SJSA1 (cell line): ENCODE data around the gene GHRH. TPM values are rescaled to one million over a fixed set of nuclear protein-coding genes. Genes with fewer than 3 reads are reported as not detected.

Source experiments
- DNase-seq, 2 experiments: peaks; one replicate each; pipeline ENCODE4 v3.0.0-alpha.2; 2015 to 2020; ENCODE audit warnings: low spot score in 2 of 2, low read depth in 1 of 2
- H3K27ac ChIP-seq: fragments of 250-450 bp; sonication (Bioruptor Pico); 2 replicates; pipeline ENCODE4 v1.5.1; 2020; ENCODE audit warnings: mild to moderate bottlenecking, moderate library complexity
- H3K27me3 ChIP-seq: fragments of 250-450 bp; sonication (Bioruptor Pico); replicated peaks from 2 replicates; pipeline ENCODE4 v1.5.1; 2020; ENCODE audit warnings: mild to moderate bottlenecking, moderate library complexity
- H3K36me3 ChIP-seq: fragments of 250-450 bp; sonication (Bioruptor Pico); 2 replicates; pipeline ENCODE4 v1.5.1; 2020; ENCODE audit warnings: mild to moderate bottlenecking
- H3K4me1 ChIP-seq: fragments of 250-450 bp; sonication (Bioruptor Pico); replicated peaks from 2 replicates; pipeline ENCODE4 v1.6.1; 2021; ENCODE audit warnings: mild to moderate bottlenecking
- H3K4me3 ChIP-seq: fragments of 250-450 bp; sonication (Bioruptor Pico); 2 replicates; pipeline ENCODE4 v1.5.1; 2020; ENCODE audit warnings: mild to moderate bottlenecking
- H3K9me3 ChIP-seq: fragments of 250-450 bp; sonication (Bioruptor Pico); replicated peaks from 2 replicates; pipeline ENCODE4 v1.5.1; 2020; ENCODE audit warnings: mild to moderate bottlenecking
- total RNA-seq: library from RNA; depleted of rRNA; stranded (reverse); fragments of >200 nt; shearing (Covaris generic); gene quantifications from 2 replicates; pipeline ENCODE4 v1.2.3, GENCODE V29; 2014

The GHRH gene
- total RNA-seq, 1 experiment from 2014 or later = not detected

DNA sequence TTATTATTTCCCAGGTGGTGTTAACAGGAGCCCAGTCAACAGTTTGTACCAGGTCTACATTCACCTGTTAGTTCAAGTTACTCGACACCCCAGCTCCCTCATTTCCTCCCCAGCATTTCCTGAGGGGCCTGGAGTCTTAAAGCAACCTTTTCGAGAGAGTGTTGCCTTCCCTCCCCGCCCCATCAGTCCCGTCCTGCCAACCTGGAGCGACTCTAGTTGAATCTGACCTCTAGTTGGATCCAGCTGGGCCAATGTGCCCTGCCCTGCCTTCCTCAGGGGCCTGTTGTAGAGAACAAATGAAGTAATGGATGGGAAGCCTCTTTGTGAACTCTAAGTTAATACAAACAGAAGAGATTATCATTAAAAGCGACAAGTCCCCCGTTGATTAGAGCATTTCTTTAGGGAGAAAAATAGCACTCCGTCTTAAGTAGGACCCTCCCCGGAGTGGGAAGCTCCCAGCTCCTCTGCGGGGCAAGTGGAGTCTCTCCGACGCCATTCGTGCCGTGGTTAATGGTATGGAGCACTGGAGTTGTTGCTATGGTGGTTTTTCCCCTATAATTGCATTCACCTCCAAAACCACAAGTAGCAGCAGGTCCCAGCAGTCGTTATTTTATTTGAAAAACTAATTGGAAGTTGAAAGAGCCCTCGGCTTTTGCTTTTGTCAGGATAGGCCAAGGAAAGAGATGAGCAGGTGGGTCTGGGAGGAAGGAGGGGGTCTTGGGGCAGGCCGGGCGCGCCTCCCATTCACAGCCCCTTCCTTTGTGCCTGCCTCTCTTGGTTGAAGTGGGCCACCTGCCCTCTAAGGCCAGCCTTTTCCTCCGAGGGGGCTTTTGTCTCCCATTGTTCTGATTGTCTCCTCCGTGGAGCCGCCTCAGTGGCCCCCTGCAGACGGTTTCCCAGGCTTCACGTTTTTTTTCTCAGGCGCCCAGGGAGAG, 16.1 kb downstream of the GHRH start:
- Histone ChIP-seq H3K36me3 (peaks cover 35% of the 10 kb centered on the region), H3K4me3 (no peak overlapping the region), H3K9me3 (no peaks in the 10 kb centered on the region), H3K27me3 (no peaks in the 10 kb centered on the region), H3K27ac (no peak overlapping the region), H3K4me1 (no peaks in the 10 kb centered on the region)
- no peak for DNase-seq

- no peak for DNase-seq
- Histone ChIP-seq H3K36me3 (peaks cover 44% of the 10 kb centered on the region), H3K27ac (no peak overlapping the region), H3K4me1 (no peaks in the 10 kb centered on the region), H3K27me3 (no peaks in the 10 kb centered on the region), H3K4me3 (no peak overlapping the region), H3K9me3 (no peaks in the 10 kb centered on the region)
Observed at GRCh38 chr20:37244572-37244957, 17.0 kb downstream of the GHRH start.

- Histone ChIP-seq H3K27me3 (no peaks in the 10 kb centered on the region), H3K4me3 (no peak overlapping the region), H3K27ac (no peak overlapping the region), H3K9me3 (no peaks in the 10 kb centered on the region), H3K36me3 (peaks cover 49% of the 10 kb centered on the region), H3K4me1 (no peaks in the 10 kb centered on the region)
- DNase-seq = no peak
Observed at GRCh38 chr20:37243937-37244571, 17.6 kb downstream of the GHRH start.

- Histone ChIP-seq H3K9me3 (no peaks in the 10 kb centered on the region), H3K27me3 (no peaks in the 10 kb centered on the region), H3K4me3 (no peak overlapping the region), H3K27ac (no peak overlapping the region), H3K36me3 (peaks cover 56% of the 10 kb centered on the region), H3K4me1 (no peaks in the 10 kb centered on the region)
- DNase-seq = no peak
Observed at GRCh38 chr20:37243076-37243936, 18.3 kb downstream of the GHRH start.

DNA sequence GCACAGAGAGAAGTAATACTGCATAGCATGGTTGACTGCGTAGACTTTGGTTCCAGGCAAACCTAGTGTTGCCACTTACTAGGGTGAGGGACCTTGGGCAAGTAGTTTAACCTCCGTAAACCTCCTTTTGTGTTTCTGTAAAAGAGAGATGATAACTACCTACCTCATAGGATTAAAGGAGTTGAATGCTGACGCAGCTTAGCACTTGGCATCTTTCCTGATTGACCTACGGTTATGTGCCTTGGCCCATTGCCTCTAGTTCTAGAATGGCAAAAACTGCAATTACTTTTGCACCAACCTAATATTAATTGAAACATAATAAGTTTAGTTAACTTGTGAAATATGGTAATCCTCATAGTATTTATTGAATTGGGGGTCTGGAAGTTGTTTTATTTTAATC, 19.1 kb downstream of the GHRH start:
- H3K27me3 ChIP-seq = no peaks in the 10 kb centered on the region
- peaks cover 64% of the 10 kb centered on the region for H3K36me3 ChIP-seq

GRCh38 chr20:37240337-37241067, 21.1 kb downstream of the GHRH start:
- Histone ChIP-seq H3K27me3 (no peaks in the 10 kb centered on the region), H3K36me3 (peaks cover 84% of the 10 kb centered on the region), H3K27ac (no peak overlapping the region), H3K4me1 (no peaks in the 10 kb centered on the region), H3K4me3 (no peak overlapping the region), H3K9me3 (no peaks in the 10 kb centered on the region)
- DNase-seq = no peak

More for the DNA sequence above, 19.1 kb downstream of the GHRH start:
- Histone ChIP-seq H3K4me1 (no peaks in the 10 kb centered on the region), H3K4me3 (no peak overlapping the region), H3K9me3 (no peaks in the 10 kb centered on the region), H3K27ac (no peak overlapping the region)
- no peak for DNase-seq

GRCh38 chr20:37238935-37239451, 22.6 kb downstream of the GHRH start:
- no peaks in the 10 kb centered on the region for H3K4me1 ChIP-seq
- no peaks in the 10 kb centered on the region for H3K27me3 ChIP-seq
- H3K9me3 ChIP-seq = no peaks in the 10 kb centered on the region
- H3K27ac ChIP-seq = no peak overlapping the region
- DNase-seq = no peak
- H3K4me3 ChIP-seq = no peak overlapping the region
- peaks cover 98% of the 10 kb centered on the region for H3K36me3 ChIP-seq

DNA sequence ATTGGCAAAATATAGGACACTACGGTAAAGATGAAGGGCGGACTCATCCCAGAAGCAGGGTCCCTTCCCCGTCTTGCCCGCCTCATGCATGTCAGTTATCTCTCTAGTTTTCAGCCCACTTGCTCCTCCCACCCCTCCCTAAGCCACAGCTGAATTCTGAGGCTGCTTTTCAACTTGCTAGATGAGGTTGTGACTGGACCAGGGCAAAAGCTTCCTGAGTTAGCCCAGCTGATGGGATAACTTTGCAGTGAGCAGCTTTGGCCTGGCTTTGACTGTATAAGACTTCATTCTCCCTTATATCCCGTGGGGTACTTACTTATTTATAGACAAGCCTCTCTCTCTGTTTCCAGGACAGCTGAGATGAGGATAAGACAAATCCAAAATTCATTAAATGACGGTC, 23.2 kb downstream of the GHRH start:
- no peak overlapping the region for H3K4me3 ChIP-seq
- H3K27ac ChIP-seq = no peak overlapping the region
- no peaks in the 10 kb centered on the region for H3K27me3 ChIP-seq
- H3K36me3 ChIP-seq = peaks cover 98% of the 10 kb centered on the region
- H3K4me1 ChIP-seq = no peaks in the 10 kb centered on the region
- no peak for DNase-seq
- H3K9me3 ChIP-seq = no peaks in the 10 kb centered on the region

DNA sequence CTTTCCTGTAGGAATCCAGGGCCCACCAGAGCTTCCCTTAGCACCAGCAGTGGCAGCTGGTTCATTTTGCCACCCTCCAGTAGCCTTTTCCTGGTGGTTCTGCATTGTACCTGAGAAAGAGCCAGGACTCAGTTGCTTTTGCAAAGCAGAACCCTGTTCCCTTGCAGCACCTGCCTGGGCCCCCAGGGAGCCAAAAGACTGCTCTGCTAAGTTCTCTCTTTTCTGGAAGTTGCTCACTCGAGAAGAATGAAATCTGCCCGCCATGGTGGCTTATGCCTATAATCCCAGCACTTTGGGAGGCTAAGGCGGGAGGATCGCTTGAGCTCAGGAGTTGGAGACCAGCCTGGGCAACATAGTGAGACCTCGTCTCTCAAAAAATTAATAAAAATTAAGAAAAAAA, 24.0 kb downstream of the GHRH start:
- Histone ChIP-seq H3K4me1 (no peaks in the 10 kb centered on the region), H3K4me3 (no peak overlapping the region), H3K27ac (no peak overlapping the region), H3K36me3 (peaks cover 97% of the 10 kb centered on the region), H3K27me3 (no peaks in the 10 kb centered on the region), H3K9me3 (no peaks in the 10 kb centered on the region)
- no peak for DNase-seq

GRCh38 chr20:37236462-37236861, 25.2 kb downstream of the GHRH start:
- Histone ChIP-seq H3K4me1 (no peaks in the 10 kb centered on the region), H3K27ac (no peak overlapping the region), H3K27me3 (no peaks in the 10 kb centered on the region), H3K4me3 (no peak overlapping the region), H3K9me3 (no peaks in the 10 kb centered on the region), H3K36me3 (peaks cover 99% of the 10 kb centered on the region)
- DNase-seq = no peak

GRCh38 chr20:37235065-37235464, 26.5 kb downstream of the GHRH start:
- Histone ChIP-seq H3K27me3 (no peaks in the 10 kb centered on the region), H3K9me3 (no peaks in the 10 kb centered on the region), H3K4me3 (no peak overlapping the region), H3K27ac (no peak overlapping the region), H3K4me1 (no peaks in the 10 kb centered on the region), H3K36me3 (peaks cover 99% of the 10 kb centered on the region)
- DNase-seq = no peak

DNA sequence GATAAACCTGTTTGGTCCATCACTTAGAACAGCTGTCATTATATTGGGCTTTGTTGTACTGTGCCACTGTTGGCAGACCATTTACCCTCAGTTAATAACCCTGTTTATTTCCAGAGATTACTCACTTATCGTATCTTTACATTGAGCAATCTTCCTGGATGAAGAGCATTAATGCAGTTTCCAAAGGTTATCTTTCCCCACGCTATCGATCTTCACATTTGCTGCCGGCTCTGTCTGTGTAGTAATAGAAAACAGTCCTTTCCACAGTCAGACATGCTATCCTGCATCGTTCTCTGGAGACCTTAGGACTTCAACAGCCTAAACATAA, 27.4 kb downstream of the GHRH start:
- Histone ChIP-seq H3K9me3 (no peaks in the 10 kb centered on the region), H3K36me3 (peaks cover 99% of the 10 kb centered on the region), H3K4me3 (no peak overlapping the region), H3K27ac (no peak overlapping the region), H3K27me3 (no peaks in the 10 kb centered on the region), H3K4me1 (no peaks in the 10 kb centered on the region)
- DNase-seq = no peak

DNA sequence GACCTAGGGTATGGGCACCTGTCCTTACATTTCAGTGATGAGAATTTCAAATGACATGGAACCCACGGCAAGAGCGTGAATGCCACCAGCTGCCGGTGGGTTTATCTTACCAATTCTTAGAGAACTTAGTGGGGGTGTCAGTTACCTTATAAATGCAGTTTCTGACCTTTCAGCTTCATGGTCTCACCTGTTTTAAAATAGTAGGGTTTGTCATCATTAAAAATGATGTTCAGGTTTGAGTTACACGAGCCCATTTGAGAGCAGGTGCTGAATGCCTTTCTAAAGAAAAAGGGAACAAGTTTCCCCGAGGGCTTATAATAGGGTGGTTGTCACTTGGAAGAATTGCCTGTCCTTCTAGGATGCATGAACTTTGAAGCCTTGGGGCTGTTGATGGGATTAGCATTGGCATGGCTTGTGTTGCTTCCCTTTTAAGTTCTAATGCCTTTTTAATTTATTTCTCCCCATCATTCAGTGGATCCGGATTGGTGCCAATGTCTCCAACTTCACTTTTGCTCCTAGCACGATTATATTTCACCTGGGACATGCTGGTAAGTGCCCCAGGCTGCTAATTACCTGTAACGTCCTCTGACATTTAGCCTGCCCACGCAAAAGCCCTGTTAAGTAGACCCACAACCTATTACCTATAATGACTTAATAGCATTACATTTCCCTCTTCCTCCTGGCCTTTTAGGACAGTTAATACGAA, 27.9 kb downstream of the GHRH start:
- no peak overlapping the region for H3K27ac ChIP-seq
- H3K36me3 ChIP-seq = peaks cover 99% of the 10 kb centered on the region

More for the DNA sequence above, 27.9 kb downstream of the GHRH start:
- no peak for DNase-seq
- Histone ChIP-seq H3K4me3 (no peak overlapping the region), H3K27me3 (no peaks in the 10 kb centered on the region), H3K4me1 (no peaks in the 10 kb centered on the region), H3K9me3 (no peaks in the 10 kb centered on the region)
